ENCODE measurements around the gene DONSON. TPM values are rescaled to one million over a fixed set of nuclear protein-coding genes. Genes with fewer than 3 reads are reported as not detected.

DONSON gene
- polyA plus RNA-seq, 3 donors: 4.6 to 8.7 (median 5.2) TPM

- H3K27ac ChIP-seq (ENCODE audit: low read depth, low read length): no peak overlapping the region
- 73 to 82% (median 75%) methylated on average over 2 of the region's 2 CpGs for WGBS, 3 donors
These were observed 20.0 kb downstream of the DONSON start for GRCh38 chr21:33568448-33568847.

DNA sequence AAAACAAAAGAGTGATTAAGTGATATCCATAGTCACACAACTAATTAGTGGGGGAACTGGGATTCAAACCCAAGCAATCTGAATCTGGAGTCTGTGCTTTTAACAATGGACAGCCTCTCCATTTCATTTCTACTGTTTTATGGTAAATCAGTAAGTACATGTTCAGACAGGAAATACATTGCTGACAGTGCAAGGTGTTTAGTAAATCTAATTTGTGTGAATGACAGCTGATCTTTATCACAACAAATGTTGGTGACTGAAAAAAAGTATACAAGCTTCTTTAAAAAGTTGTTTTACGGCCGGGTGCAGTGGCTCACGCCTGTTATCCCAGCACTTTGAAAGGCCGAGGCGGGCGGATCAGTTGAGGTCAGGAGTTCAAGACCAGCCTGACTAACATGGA, 20.6 kb downstream of the DONSON start:
- 83 to 88% (median 88%) methylated on average over 6 of the region's 6 CpGs for WGBS, 3 donors
- H3K27ac ChIP-seq (ENCODE audit: low read depth, low read length): no peak overlapping the region

DNA sequence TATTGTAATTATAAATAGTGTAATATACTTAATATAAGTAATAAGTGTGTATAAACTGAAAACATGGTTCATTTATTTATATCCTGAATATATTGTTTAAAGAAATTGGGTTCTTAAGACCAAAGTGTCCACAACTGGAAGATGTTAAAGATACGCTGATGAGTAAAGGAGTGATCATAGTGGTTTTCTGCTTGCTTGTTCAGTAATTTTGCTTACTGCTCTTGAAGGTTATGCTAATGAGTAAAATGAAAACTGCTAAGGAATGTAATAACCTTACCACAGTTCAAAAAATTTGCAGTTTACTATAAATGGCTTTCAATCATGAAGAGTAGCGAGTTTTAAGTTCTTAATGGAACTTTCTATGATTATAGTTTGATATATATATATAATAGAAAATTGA, 22.0 kb downstream of the DONSON start:
- WGBS, 3 donors: 96 to 97% (median 96%) methylated on average over 2 of the region's 2 CpGs

GRCh38 chr21:33562389-33562788, 26.1 kb downstream of the DONSON start:
- WGBS, 3 donors: 96 to 99% (median 97%) methylated on average over 2 of the region's 2 CpGs
- H3K27ac ChIP-seq (ENCODE audit: low read depth, low read length): no peak overlapping the region

More for the DNA sequence above, 22.0 kb downstream of the DONSON start:
- H3K27ac ChIP-seq (ENCODE audit: low read depth, low read length): no peak overlapping the region

GRCh38 chr21:33561373-33561772, 27.1 kb downstream of the DONSON start:
- no peak overlapping the region for H3K27ac ChIP-seq (ENCODE audit: low read depth, low read length)
- WGBS, 3 donors: 52 to 83% (median 75%) methylated on average over 2 of the region's 2 CpGs

- no peak overlapping the region for H3K27ac ChIP-seq (ENCODE audit: low read depth, low read length)
These were observed 27.5 kb downstream of the DONSON start for GRCh38 chr21:33560965-33561364.

- H3K27ac ChIP-seq (ENCODE audit: low read depth, low read length): no peak overlapping the region
- 86 to 93% (median 90%) methylated on average over 10 of the region's 10 CpGs for WGBS, 3 donors
These were observed 28.7 kb downstream of the DONSON start for GRCh38 chr21:33559813-33560212.

- H3K27ac ChIP-seq (ENCODE audit: low read depth, low read length): no peak overlapping the region
- WGBS, 3 donors: 60 to 82% (median 80%) methylated on average over 4 of the region's 4 CpGs
These were observed 29.6 kb downstream of the DONSON start for GRCh38 chr21:33558777-33559421.

GRCh38 chr21:33557447-33557846, 31.0 kb downstream of the DONSON start:
- no peak overlapping the region for H3K27ac ChIP-seq (ENCODE audit: low read depth, low read length)
- WGBS, 3 donors: 98% methylated on average over 19 of the region's 19 CpGs

DNA sequence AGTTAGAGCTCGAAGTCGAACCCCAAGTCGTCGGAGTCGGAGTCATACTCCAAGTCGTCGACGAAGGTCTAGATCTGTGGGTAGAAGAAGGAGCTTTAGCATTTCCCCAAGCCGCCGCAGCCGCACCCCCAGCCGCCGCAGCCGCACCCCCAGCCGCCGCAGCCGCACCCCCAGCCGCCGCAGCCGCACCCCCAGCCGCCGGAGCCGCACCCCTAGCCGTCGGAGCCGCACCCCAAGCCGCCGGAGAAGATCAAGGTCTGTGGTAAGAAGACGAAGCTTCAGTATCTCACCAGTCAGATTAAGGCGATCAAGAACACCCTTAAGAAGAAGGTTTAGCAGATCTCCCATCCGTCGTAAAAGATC, 33.5 kb downstream of the DONSON start:
- WGBS, 3 donors: 95 to 99% (median 98%) methylated on average over 32 of the region's 32 CpGs
- no peak overlapping the region for H3K27ac ChIP-seq (ENCODE audit: low read depth, low read length)

GRCh38 chr21:33554236-33554981, 34.1 kb downstream of the DONSON start:
- WGBS, 3 donors: 94 to 95% (median 95%) methylated on average over 18 of the region's 18 CpGs
- no peak overlapping the region for H3K27ac ChIP-seq (ENCODE audit: low read depth, low read length)

DNA sequence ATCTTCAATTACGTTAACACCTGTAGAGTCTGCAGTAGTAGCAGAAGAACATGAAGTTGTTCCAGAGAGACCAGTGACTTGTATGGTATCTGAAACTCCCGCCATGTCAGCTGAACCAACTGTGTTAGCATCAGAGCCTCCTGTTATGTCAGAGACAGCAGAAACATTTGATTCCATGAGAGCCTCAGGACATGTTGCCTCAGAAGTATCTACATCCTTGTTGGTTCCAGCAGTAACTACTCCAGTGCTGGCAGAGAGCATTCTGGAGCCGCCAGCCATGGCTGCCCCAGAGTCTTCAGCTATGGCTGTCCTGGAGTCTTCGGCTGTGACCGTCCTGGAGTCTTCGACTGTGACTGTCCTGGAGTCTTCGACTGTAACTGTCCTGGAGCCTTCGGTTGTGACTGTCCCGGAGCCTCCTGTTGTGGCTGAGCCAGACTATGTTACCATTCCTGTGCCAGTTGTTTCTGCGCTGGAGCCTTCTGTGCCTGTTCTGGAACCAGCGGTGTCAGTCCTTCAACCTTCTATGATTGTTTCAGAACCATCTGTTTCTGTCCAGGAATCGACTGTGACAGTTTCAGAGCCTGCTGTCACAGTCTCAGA, 35.4 kb downstream of the DONSON start:
- 94 to 98% (median 96%) methylated on average over 12 of the region's 12 CpGs for WGBS, 3 donors
- H3K27ac ChIP-seq (ENCODE audit: low read depth, low read length): no peak overlapping the region

- H3K27ac ChIP-seq (ENCODE audit: low read depth, low read length): no peak overlapping the region
- 98 to 99% (median 98%) methylated on average over 24 of the region's 24 CpGs for WGBS, 3 donors
These were observed 36.1 kb downstream of the DONSON start for GRCh38 chr21:33552093-33552998.

- 98 to 100% (median 99%) methylated on average over 2 of the region's 2 CpGs for WGBS, 3 donors
- H3K27ac ChIP-seq (ENCODE audit: low read depth, low read length): no peak overlapping the region
These were observed 36.8 kb downstream of the DONSON start for GRCh38 chr21:33551664-33552063.

GRCh38 chr21:33550772-33551660, 37.5 kb downstream of the DONSON start:
- 97 to 98% (median 98%) methylated on average over 23 of the region's 23 CpGs for WGBS, 3 donors
- H3K27ac ChIP-seq (ENCODE audit: low read depth, low read length): no peak overlapping the region

DNA sequence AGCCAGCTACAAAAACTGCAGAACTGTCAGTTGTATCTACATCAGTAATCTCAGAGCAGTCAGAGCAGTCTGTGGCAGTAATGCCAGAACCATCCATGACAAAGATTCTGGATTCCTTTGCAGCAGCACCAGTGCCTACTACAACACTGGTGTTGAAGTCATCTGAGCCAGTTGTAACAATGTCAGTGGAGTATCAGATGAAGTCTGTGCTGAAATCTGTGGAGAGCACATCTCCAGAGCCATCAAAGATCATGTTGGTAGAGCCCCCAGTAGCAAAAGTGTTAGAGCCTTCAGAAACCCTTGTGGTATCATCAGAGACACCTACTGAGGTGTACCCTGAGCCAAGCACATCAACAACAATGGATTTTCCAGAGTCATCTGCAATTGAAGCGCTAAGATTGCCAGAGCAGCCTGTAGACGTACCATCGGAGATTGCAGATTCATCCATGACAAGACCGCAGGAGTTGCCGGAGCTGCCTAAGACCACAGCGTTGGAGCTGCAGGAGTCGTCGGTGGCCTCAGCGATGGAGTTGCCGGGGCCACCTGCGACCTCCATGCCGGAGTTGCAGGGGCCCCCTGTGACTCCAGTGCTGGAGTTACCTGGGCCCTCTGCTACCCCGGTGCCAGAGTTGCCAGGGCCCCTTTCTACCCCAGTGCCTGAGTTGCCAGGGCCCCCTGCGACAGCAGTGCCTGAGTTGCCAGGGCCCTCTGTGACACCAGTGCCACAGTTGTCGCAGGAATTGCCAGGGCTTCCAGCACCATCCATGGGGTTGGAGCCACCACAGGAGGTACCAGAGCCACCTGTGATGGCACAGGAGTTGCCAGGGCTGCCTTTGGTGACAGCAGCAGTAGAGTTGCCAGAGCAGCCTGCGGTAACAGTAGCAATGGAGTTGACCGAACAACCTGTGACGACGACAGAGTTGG, 38.4 kb downstream of the DONSON start:
- 97 to 99% (median 98%) methylated on average over 19 of the region's 19 CpGs for WGBS, 3 donors
- H3K27ac ChIP-seq (ENCODE audit: low read depth, low read length): no peak overlapping the region

DNA sequence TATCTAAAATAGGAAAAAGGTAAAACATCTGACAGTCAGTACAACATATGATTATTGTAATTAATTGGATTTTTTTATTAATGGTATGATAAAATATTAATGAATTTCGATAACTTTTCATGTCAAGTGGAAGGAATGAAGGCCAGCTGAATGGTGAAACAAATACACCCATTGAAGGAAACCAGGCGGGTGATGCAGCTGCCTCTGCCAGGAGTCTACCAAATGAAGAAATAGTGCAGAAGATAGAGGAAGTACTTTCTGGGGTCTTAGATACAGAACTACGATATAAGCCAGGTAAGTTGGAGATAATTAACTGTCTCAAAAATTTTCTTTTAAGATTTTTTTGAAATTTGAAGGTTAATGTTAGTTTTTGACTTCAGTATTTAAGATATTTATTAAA, 42.4 kb downstream of the DONSON start:
- WGBS, 3 donors: 40 to 49% (median 45%) methylated on average over 3 of the region's 3 CpGs

More for the DNA sequence above, 42.4 kb downstream of the DONSON start:
- no peak overlapping the region for H3K27ac ChIP-seq (ENCODE audit: low read depth, low read length)

All from adipose tissue (tissue), 3 donors.